Endodermal cell (in vitro differentiated cells): ENCODE results near the gene NFATC2. TPM values are rescaled to one million over a fixed set of nuclear protein-coding genes. Genes with fewer than 3 reads are reported as not detected.

Experiments used
- DNase-seq: peaks from one replicate; pipeline ENCODE4 v3.0.0-alpha.2; 2017
- H3K27ac ChIP-seq: 2 replicates; pipeline ENCODE4 v1.5.1; 2013; ENCODE audit warnings: mild to moderate bottlenecking, low read depth, low read length, moderate library complexity
- H3K27me3 ChIP-seq: 2 replicates; pipeline ENCODE4 v1.6.1; 2013; ENCODE audit warnings: mild to moderate bottlenecking, low read length, moderate library complexity; ENCODE audit not compliant: insufficient read depth, control insufficient read depth, poor library complexity, severe bottlenecking
- H3K36me3 ChIP-seq: 2 replicates; pipeline ENCODE4 v1.7.0; 2013; ENCODE audit warnings: mild to moderate bottlenecking, low read length, moderate library complexity; ENCODE audit not compliant: control insufficient read depth, insufficient read depth
- H3K4me1 ChIP-seq: one replicate; pipeline ENCODE4 v1.7.0; 2013; ENCODE audit warnings: low read length; ENCODE audit not compliant: control insufficient read depth, insufficient read depth
- H3K4me3 ChIP-seq: 2 replicates; pipeline ENCODE4 v1.5.1; 2013; ENCODE audit warnings: mild to moderate bottlenecking, low read length, moderate library complexity
- H3K9ac ChIP-seq: 2 replicates; pipeline ENCODE4 v1.6.1; 2013; ENCODE audit warnings: mild to moderate bottlenecking, low read length, moderate library complexity; ENCODE audit not compliant: poor library complexity, severe bottlenecking; ENCODE audit errors: extremely low read depth
- H3K9me3 ChIP-seq: 2 replicates; pipeline ENCODE4 v1.6.1; 2013; ENCODE audit warnings: mild to moderate bottlenecking, low read length, moderate library complexity; ENCODE audit not compliant: control insufficient read depth
- H3K27ac Mint-ChIP-seq: 2 replicates; pipeline ENCODE4 v1.8.0; 2020; ENCODE audit warnings: mixed read lengths
- H3K27me3 Mint-ChIP-seq: 2 replicates; pipeline ENCODE4 v1.8.0; 2021; ENCODE audit warnings: mild to moderate bottlenecking, mixed read lengths; ENCODE audit not compliant: insufficient read depth
- H3K36me3 Mint-ChIP-seq: 2 replicates; pipeline ENCODE4 v1.8.0; 2020; ENCODE audit warnings: low read depth, mixed read lengths
- H3K4me1 Mint-ChIP-seq: 2 replicates; pipeline ENCODE4 v1.8.0; 2020; ENCODE audit warnings: mixed read lengths
- H3K4me3 Mint-ChIP-seq: 2 replicates; pipeline ENCODE4 v1.8.0; 2020; ENCODE audit warnings: mild to moderate bottlenecking, moderate library complexity, mixed read lengths
- H3K9me3 Mint-ChIP-seq: 2 replicates; pipeline ENCODE4 v1.8.0; 2020; ENCODE audit warnings: mild to moderate bottlenecking, mixed read lengths
- WGBS, 2 experiments: methylation state at CpG; one replicate each; pipeline versions ENCODE4 v1.1.5 to v1.1.7; 2013; ENCODE audit warnings: missing lambda C conversion rate in 2 of 2, mixed read lengths in 1 of 2; ENCODE audit not compliant: insufficient coverage in 1 of 2, insufficient read length in 1 of 2; 5-methylcytosine and 5-hydroxymethylcytosine counted together
- total RNA-seq, 2 donors: library from RNA; stranded (reverse); fragmentation: NEBNext Ultra II Directional in 1 of 2; extraction: Animal tissue kit (Norgen Biotek cat#: 25700) in 1 of 2; gene quantifications; 2 replicates in 1 of 2; 3 replicates in 1 of 2; pipeline ENCODE4 v1.2.1, GENCODE V29; 2021
- TF ChIP-seq, protein P1 (sequence below): fragments of 200-600 bp; sonication (generic); conservative IDR thresholded peaks from 2 replicates; pipeline ENCODE4 v1.5.0; 2021; ENCODE audit warnings: antibody characterized with exemption, mild to moderate bottlenecking

The NFATC2 gene
- total RNA-seq, 2 donors from 2014 or later: 1.5 to 2.1 TPM

DNA sequence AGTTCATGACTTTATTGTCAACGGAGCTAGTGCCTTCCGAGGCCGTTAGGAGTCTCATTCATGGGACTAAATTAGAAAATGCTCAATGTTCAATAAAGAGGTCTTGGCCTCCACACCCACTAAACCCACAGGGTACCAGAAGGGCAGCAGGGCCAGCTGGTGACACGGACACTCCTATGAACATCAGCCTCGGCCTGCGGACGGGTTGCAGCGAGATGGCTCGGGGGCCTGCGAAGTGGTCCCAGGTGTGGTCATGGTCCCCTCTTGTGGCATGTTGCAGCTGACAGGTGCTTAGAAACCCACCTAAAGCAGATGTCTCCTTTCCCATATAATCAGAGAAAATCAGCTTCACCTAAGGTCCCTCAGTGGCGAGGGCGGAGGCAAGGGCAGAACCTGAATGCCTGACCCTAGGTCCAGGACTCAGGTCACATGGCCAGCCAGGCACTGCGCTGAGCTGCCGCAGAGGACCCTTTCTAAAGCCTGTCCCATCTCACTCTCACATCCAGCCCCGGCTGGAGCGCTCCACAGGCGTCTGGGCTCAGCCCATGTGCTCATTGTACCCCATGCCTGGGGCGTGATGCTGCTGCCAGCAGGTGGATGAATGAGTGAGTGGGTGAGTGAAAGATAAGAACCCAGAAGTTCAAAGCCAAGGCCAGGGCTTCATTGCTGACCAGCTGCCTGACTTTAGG is 35.8 kb downstream of the NFATC2 start:
- H3K27ac Mint-ChIP-seq: no peak overlapping the region

DNA sequence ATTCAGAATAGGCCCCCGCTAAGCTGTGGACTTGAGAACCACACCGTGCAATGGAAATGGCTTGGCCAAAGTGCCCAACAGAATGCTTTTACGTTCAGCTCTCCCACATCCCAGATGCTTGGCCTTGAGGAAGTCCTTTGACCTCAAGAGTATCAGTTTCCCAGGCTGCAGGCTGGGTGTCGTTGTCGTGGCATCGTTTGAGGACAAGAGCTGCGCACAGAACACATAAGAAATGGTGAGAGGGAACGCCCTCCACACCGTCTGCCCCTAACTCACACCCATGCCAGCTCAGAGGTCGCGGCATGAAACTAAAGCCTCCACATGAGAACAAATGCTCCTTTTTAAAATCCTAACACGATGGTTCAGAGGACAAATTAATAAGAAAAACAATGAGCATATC is 37.0 kb downstream of the NFATC2 start:
- TF ChIP-seq, protein P1, sequence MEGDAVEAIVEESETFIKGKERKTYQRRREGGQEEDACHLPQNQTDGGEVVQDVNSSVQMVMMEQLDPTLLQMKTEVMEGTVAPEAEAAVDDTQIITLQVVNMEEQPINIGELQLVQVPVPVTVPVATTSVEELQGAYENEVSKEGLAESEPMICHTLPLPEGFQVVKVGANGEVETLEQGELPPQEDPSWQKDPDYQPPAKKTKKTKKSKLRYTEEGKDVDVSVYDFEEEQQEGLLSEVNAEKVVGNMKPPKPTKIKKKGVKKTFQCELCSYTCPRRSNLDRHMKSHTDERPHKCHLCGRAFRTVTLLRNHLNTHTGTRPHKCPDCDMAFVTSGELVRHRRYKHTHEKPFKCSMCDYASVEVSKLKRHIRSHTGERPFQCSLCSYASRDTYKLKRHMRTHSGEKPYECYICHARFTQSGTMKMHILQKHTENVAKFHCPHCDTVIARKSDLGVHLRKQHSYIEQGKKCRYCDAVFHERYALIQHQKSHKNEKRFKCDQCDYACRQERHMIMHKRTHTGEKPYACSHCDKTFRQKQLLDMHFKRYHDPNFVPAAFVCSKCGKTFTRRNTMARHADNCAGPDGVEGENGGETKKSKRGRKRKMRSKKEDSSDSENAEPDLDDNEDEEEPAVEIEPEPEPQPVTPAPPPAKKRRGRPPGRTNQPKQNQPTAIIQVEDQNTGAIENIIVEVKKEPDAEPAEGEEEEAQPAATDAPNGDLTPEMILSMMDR: no peak

More for the DNA sequence above, 35.8 kb downstream of the NFATC2 start:
- Histone ChIP-seq H3K27me3 (no peaks in the 10 kb centered on the region), H3K36me3 (no peaks in the 10 kb centered on the region), H3K4me3 (no peak overlapping the region), H3K9ac (no peak overlapping the region), H3K9me3 (no peaks in the 10 kb centered on the region), H3K4me1 (no peaks in the 10 kb centered on the region), H3K27ac (no peak overlapping the region)
- Mint-ChIP-seq H3K4me1 (peaks cover 4% of the 10 kb centered on the region), H3K4me3 (no peak overlapping the region), H3K36me3 (no peaks in the 10 kb centered on the region), H3K27me3 (peaks cover 1% of the 10 kb centered on the region), H3K9me3 (no peaks in the 10 kb centered on the region)
- peak; percentile 67 for DNase-seq
- TF ChIP-seq, protein P1: no peak
- 91 to 96% methylated on average over 12 to 18 of the region's 18 CpGs for WGBS, 2 experiments

DNA sequence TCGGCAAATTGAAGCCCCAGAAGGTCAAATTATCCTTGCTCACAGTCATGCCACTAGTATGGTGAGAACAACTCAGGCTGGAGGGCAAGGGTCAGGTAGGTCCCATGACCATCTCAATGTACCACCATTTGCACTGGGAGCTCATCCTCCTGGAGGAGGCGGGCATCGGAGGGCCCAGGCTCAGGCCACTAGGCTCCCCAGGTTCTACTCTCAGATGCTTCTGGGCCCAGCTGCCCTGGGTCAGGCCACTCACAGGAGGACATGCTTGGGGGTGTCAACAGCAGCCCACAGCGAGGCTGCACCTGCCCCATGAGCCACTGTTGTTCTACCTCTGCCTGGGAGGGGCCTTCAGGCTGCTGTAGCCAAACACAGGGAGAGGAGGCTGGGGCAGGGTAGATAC is 39.1 kb downstream of the NFATC2 start:
- H3K36me3 ChIP-seq: no peaks in the 10 kb centered on the region
- 69 to 72% methylated on average over 4 of the region's 4 CpGs for WGBS, 2 experiments

More for the DNA sequence above, 37.0 kb downstream of the NFATC2 start:
- Mint-ChIP-seq H3K4me1 (peaks cover 13% of the 10 kb centered on the region), H3K27ac (no peak overlapping the region), H3K27me3 (no peaks in the 10 kb centered on the region), H3K4me3 (no peak overlapping the region), H3K36me3 (no peaks in the 10 kb centered on the region), H3K9me3 (no peaks in the 10 kb centered on the region)
- Histone ChIP-seq H3K4me3 (no peak overlapping the region), H3K9ac (no peak overlapping the region), H3K9me3 (no peaks in the 10 kb centered on the region), H3K4me1 (no peaks in the 10 kb centered on the region), H3K36me3 (no peaks in the 10 kb centered on the region), H3K27me3 (no peaks in the 10 kb centered on the region), H3K27ac (no peak overlapping the region)
- no peak for DNase-seq
- WGBS, 2 experiments: 89 to 96% methylated on average over 5 to 12 of the region's 12 CpGs

More for the DNA sequence above, 39.1 kb downstream of the NFATC2 start:
- Histone ChIP-seq H3K4me1 (no peaks in the 10 kb centered on the region), H3K4me3 (no peak overlapping the region), H3K27ac (no peak overlapping the region), H3K27me3 (no peaks in the 10 kb centered on the region), H3K9ac (no peak overlapping the region), H3K9me3 (no peaks in the 10 kb centered on the region)
- H3K9me3 Mint-ChIP-seq: no peaks in the 10 kb centered on the region
- no peak overlapping the region for H3K27ac Mint-ChIP-seq
- no peak overlapping the region for H3K4me3 Mint-ChIP-seq
- H3K4me1 Mint-ChIP-seq: peaks cover 13% of the 10 kb centered on the region
- H3K27me3 Mint-ChIP-seq: no peaks in the 10 kb centered on the region
- no peaks in the 10 kb centered on the region for H3K36me3 Mint-ChIP-seq
- TF ChIP-seq, protein P1: no peak
- DNase-seq: no peak
